ENCODE data around the gene NR2C2. TPM values are rescaled to one million over a fixed set of nuclear protein-coding genes. Genes with fewer than 3 reads are reported as not detected.
A peak's percentile ranks its signal among the peaks of the same experiment; 100 is the strongest.
"Not testable (repeated sequence)": the region's sequence is repeated elsewhere in the genome, so short reads cannot be mapped to it uniquely, and the experiment has no call there.

NR2C2 gene
- total RNA-seq, 4 donors from 2014 or later, result 36.4 to 43.9 (median 40.8) TPM

DNA sequence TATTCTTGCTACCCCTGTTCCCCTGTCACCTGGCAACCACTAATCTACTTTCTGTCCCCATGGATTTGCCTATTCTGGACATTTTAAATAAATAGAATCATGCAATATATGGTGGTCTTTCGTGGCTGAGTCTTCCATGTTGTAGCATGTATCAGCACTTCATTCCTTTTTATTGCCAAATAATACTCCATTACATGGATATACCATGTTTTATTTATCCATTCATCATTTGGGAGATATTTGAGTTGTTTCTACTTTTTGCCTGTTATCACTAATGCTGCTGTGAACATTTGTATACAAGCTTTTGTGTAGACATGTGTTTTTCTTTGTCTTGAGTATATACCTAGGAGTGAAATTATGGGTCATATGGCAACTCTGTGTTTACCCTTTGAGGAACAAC, 50.6 kb downstream of the NR2C2 start:
- intact Hi-C loops (cut with DNase I), result no loop called here

DNA sequence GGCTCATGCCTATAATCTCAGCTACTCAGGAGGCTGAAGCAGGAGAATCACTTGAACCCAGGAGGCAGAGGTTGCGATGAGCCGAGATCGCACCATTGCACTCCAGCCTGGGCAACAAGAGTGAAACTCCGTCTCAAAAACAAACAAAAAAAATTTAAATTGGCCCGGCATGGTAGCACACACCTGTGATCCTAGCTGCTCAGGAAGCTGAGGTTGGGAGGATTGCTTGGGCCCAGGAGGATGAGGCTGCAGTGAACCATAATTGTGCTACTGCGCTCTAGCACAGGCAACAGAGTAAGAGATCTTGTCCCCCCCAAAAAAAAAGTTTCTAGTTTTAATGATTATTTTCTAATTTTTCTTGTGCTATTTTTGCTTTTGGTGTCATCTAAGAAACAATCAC, 51.8 kb downstream of the NR2C2 start:
- H3K36me3 ChIP-seq, result peaks cover 3 to 15% (median 6%) of the 10 kb centered on the region in 4 donors
- H3K4me3 ChIP-seq; DNase-seq (ENCODE audit: extremely low spot score); H3K9me3 ChIP-seq; H3K27me3 ChIP-seq; intact Hi-C loops (cut with DNase I); H3K27ac ChIP-seq (replicated peaks in 1 of 4); H3K4me1 ChIP-seq: not testable (repeated sequence)
- 92% methylated on average over 6 of the region's 6 CpGs for WGBS

More for the DNA sequence above, 50.6 kb downstream of the NR2C2 start:
- Histone ChIP-seq H3K27ac (replicated peaks in 1 of 4) (no peak overlapping the region), H3K4me1 (no peaks in the 10 kb centered on the region), H3K27me3 (no peaks in the 10 kb centered on the region), H3K4me3 (no peak overlapping the region), H3K9me3 (peaks cover 0 to 6% (median 0%) of the 10 kb centered on the region in 4 donors), H3K36me3 (peaks cover 0 to 7% (median 2%) of the 10 kb centered on the region in 4 donors)
- no peak for DNase-seq (ENCODE audit: extremely low spot score)
- TF ChIP-seq, protein P1, sequence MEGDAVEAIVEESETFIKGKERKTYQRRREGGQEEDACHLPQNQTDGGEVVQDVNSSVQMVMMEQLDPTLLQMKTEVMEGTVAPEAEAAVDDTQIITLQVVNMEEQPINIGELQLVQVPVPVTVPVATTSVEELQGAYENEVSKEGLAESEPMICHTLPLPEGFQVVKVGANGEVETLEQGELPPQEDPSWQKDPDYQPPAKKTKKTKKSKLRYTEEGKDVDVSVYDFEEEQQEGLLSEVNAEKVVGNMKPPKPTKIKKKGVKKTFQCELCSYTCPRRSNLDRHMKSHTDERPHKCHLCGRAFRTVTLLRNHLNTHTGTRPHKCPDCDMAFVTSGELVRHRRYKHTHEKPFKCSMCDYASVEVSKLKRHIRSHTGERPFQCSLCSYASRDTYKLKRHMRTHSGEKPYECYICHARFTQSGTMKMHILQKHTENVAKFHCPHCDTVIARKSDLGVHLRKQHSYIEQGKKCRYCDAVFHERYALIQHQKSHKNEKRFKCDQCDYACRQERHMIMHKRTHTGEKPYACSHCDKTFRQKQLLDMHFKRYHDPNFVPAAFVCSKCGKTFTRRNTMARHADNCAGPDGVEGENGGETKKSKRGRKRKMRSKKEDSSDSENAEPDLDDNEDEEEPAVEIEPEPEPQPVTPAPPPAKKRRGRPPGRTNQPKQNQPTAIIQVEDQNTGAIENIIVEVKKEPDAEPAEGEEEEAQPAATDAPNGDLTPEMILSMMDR (IDR thresholded peaks at IDR 0.05), result no peak
- TF ChIP-seq EP300 (IDR thresholded peaks at IDR 0.05), result no peak
- TF ChIP-seq POLR2A (IDR thresholded peaks at IDR 0.05; ENCODE audit: low read depth), result no peak
- TF ChIP-seq POLR2AphosphoS5 (IDR thresholded peaks at IDR 0.05), result no peak
- 94% methylated on average over 1 of the region's 1 CpG for WGBS

DNA sequence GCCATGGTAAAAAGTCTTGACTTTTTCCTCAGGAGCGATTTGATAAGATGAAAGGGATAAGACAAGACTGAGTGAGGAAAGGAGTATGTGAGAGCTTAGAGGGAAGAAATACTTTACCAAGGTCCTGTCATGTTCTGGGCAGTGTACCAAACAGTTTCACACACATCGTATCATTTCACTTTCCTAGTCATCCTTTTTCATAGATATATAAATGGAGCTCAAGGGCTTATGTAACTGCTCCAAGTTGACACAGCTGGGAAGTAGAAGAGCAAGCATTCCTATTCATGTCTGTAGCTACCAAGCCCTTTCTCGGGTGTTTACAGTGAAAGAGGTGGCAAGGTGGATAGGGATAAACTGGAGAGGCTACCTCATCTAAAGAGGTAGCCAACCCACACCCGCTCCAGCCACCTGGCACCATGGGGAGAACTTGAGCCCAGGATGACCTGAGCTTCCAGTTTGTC, 60.3 kb downstream of the NR2C2 start:
- intact Hi-C loops (cut with DNase I), result loop anchor here (10.0 kb wide), 1 partner anchor 53 kb away; no protein-coding TSS in a partner anchor
- Histone ChIP-seq H3K36me3 (peaks cover 0 to 66% (median 34%) of the 10 kb centered on the region in 4 donors), H3K4me3 (no peak overlapping the region), H3K4me1 (peaks cover 4 to 20% (median 16%) of the 10 kb centered on the region in 4 donors), H3K27ac (replicated peaks in 1 of 4) (peak overlapping the region in 3 of 4 donors; percentile 49 to 72 (median 60)), H3K27me3 (no peaks in the 10 kb centered on the region), H3K9me3 (no peaks in the 10 kb centered on the region)
- TF ChIP-seq POLR2A (IDR thresholded peaks at IDR 0.05; ENCODE audit: low read depth) (no peak), POLR2AphosphoS5 (IDR thresholded peaks at IDR 0.05) (peak in 1 of 2 donors; percentile 8)
- no peak for DNase-seq (ENCODE audit: extremely low spot score)
- WGBS, result 41% methylated on average over 4 of the region's 4 CpGs

DNA sequence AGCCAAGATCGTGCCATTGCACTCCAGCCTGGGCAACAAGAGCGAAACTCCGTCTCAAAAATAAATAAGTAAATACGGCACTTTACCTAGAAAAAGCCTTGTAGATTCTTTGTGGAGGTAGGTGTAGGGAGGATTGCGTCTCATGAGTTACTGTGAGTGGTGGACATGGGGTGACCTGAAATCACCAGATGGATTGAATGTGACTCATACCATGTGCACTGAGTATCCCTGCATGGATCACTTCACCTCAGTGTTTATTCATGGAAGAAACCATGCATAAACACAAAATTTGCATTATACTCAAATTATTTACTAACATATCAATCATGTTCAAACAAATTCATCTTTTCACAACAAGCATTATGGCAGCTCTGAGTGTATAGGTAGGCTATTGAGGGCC, 61.8 kb downstream of the NR2C2 start:
- 93% methylated on average over 5 of the region's 5 CpGs for WGBS
- intact Hi-C loops (cut with DNase I), result loop anchor here (10.0 kb wide), 1 partner anchor 54 kb away; no protein-coding TSS in a partner anchor

DNA sequence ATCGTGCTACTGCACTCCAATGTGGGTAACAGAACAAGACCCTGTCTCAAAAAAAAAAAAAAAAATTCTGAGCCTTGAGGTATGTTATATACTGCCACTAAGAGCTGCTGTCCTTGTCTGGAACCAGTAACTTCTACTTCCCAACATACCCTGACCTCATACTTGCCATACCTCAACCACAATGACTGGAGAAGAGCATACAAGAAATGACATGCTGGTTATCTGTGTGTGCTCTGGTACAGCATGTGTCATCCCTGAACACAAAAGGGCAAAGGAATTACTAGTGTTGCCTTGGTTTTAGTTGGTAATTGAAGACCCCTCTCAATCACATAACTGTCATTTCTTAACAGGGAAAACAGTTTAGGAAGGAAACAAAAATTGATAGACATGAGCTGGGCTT, 63.3 kb downstream of the NR2C2 start:
- H3K36me3 ChIP-seq, result peaks cover 12 to 73% (median 36%) of the 10 kb centered on the region in 4 donors
- no peak for DNase-seq (ENCODE audit: extremely low spot score)
- H3K27me3 ChIP-seq, result no peaks in the 10 kb centered on the region
- H3K4me3 ChIP-seq, result no peak overlapping the region
- H3K27ac ChIP-seq (replicated peaks in 1 of 4), result no peak overlapping the region
- H3K4me1 ChIP-seq, result peaks cover 4 to 20% (median 16%) of the 10 kb centered on the region in 4 donors
- TF ChIP-seq POLR2AphosphoS5 (IDR thresholded peaks at IDR 0.05) (no peak), POLR2A (IDR thresholded peaks at IDR 0.05; ENCODE audit: low read depth) (no peak), EP300 (IDR thresholded peaks at IDR 0.05) (no peak)
- TF ChIP-seq, protein P1 (IDR thresholded peaks at IDR 0.05), result no peak
- no peaks in the 10 kb centered on the region for H3K9me3 ChIP-seq
- intact Hi-C loops (cut with DNase I), result no loop called here
- WGBS, result 100% methylated on average over 1 of the region's 1 CpG

More for the DNA sequence above, 61.8 kb downstream of the NR2C2 start:
- no peaks in the 10 kb centered on the region for H3K9me3 ChIP-seq
- peaks cover 8 to 73% (median 37%) of the 10 kb centered on the region in 4 donors for H3K36me3 ChIP-seq
- H3K4me3 ChIP-seq, result no peak overlapping the region
- no peak overlapping the region for H3K27ac ChIP-seq (replicated peaks in 1 of 4)
- TF ChIP-seq POLR2AphosphoS5 (IDR thresholded peaks at IDR 0.05) (no peak), EP300 (IDR thresholded peaks at IDR 0.05) (no peak), POLR2A (IDR thresholded peaks at IDR 0.05; ENCODE audit: low read depth) (no peak)
- TF ChIP-seq, protein P1 (IDR thresholded peaks at IDR 0.05), result no peak
- peaks cover 4 to 20% (median 16%) of the 10 kb centered on the region in 4 donors for H3K4me1 ChIP-seq
- no peaks in the 10 kb centered on the region for H3K27me3 ChIP-seq
- DNase-seq (ENCODE audit: extremely low spot score), result no peak

DNA sequence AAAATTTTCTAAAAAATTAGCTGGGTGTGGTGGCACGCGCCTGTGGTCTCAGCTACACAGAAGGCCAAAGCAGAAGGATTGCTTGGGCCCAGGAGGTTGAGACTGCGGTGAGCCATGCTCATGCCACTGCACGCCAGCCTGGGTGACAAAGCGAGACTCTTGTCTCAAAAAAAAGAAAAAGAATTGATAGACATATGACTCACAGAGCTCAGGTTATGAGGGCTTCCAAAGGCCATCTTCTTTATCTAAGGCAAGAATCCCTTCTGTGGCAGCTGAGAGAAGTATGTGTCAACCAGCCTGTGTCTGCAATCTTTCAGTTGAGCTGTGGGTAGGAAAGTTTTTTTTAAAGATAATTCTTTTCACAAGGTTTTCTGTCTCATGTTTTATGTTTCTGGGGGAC, 63.8 kb downstream of the NR2C2 start:
- TF ChIP-seq POLR2A (IDR thresholded peaks at IDR 0.05; ENCODE audit: low read depth) (no peak), EP300 (IDR thresholded peaks at IDR 0.05) (no peak), POLR2AphosphoS5 (IDR thresholded peaks at IDR 0.05) (no peak)
- TF ChIP-seq, protein P1 (IDR thresholded peaks at IDR 0.05), result no peak
- H3K27me3 ChIP-seq, result no peaks in the 10 kb centered on the region
- 98% methylated on average over 5 of the region's 5 CpGs for WGBS
- no peaks in the 10 kb centered on the region for H3K9me3 ChIP-seq
- H3K27ac ChIP-seq (replicated peaks in 1 of 4), result no peak overlapping the region
- H3K36me3 ChIP-seq, result peaks cover 12 to 75% (median 39%) of the 10 kb centered on the region in 4 donors
- H3K4me1 ChIP-seq, result peaks cover 4 to 19% (median 15%) of the 10 kb centered on the region in 4 donors
- H3K4me3 ChIP-seq, result no peak overlapping the region
- no peak for DNase-seq (ENCODE audit: extremely low spot score)
- intact Hi-C loops (cut with DNase I), result no loop called here

Data from esophagus muscularis mucosa (tissue), 4 donors.